Measurements from ENCODE around the gene HGFAC. TPM values are rescaled to one million over a fixed set of nuclear protein-coding genes. Genes with fewer than 3 reads are reported as not detected.

HGFAC gene
- total RNA-seq, 3 donors from 2014 or later, result 0.95 TPM; not detected in 2

- no peak for TF ChIP-seq CTCF (IDR thresholded peaks at IDR 0.05)
- Histone ChIP-seq H3K4me1 (ENCODE audit: low read depth) (no peaks in the 10 kb centered on the region), H3K9me3 (no peaks in the 10 kb centered on the region), H3K36me3 (ENCODE audit: low read depth) (no peaks in the 10 kb centered on the region), H3K4me3 (no peak overlapping the region)
- DNase-seq (peak in 1 of 3 donors; percentile 42), ATAC-seq (no peak)
- intact Hi-C loops (cut with DNase I, micrococcal nuclease), result no loop called here
Observed at GRCh38 chr4:3413217-3413671, 28.5 kb upstream of the HGFAC start.

- ATAC-seq, result no peak
- intact Hi-C loops (cut with DNase I, micrococcal nuclease), result no loop called here
- Histone ChIP-seq H3K4me1 (ENCODE audit: low read depth) (no peaks in the 10 kb centered on the region), H3K9me3 (no peaks in the 10 kb centered on the region), H3K36me3 (ENCODE audit: low read depth) (no peaks in the 10 kb centered on the region), H3K4me3 (no peak overlapping the region)
- no peak for TF ChIP-seq CTCF (IDR thresholded peaks at IDR 0.05)
- peak in 1 of 3 donors; percentile 33 for DNase-seq
Observed at GRCh38 chr4:3413675-3414420, 27.9 kb upstream of the HGFAC start.

GRCh38 chr4:3414421-3415279 is 27.1 kb upstream of the HGFAC start:
- no peak overlapping the region for H3K4me3 ChIP-seq
- no peak for ATAC-seq

GRCh38 chr4:3415471-3416141 is 26.2 kb upstream of the HGFAC start:
- intact Hi-C loops (cut with DNase I, micrococcal nuclease), result no loop called here
- Histone ChIP-seq H3K9me3 (no peaks in the 10 kb centered on the region), H3K4me3 (no peak overlapping the region), H3K36me3 (ENCODE audit: low read depth) (no peaks in the 10 kb centered on the region), H3K4me1 (ENCODE audit: low read depth) (no peaks in the 10 kb centered on the region)
- DNase-seq, result peak in 1 of 3 donors; percentile 34
- no peak for TF ChIP-seq CTCF (IDR thresholded peaks at IDR 0.05)
- no peak for ATAC-seq

More at GRCh38 chr4:3414421-3415279, 27.1 kb upstream of the HGFAC start:
- H3K4me1 ChIP-seq (ENCODE audit: low read depth), result no peaks in the 10 kb centered on the region
- DNase-seq, result peak in 1 of 3 donors; percentile 37
- no peaks in the 10 kb centered on the region for H3K9me3 ChIP-seq
- TF ChIP-seq CTCF (IDR thresholded peaks at IDR 0.05), result no peak
- no peaks in the 10 kb centered on the region for H3K36me3 ChIP-seq (ENCODE audit: low read depth)
- intact Hi-C loops (cut with DNase I, micrococcal nuclease), result no loop called here

DNA sequence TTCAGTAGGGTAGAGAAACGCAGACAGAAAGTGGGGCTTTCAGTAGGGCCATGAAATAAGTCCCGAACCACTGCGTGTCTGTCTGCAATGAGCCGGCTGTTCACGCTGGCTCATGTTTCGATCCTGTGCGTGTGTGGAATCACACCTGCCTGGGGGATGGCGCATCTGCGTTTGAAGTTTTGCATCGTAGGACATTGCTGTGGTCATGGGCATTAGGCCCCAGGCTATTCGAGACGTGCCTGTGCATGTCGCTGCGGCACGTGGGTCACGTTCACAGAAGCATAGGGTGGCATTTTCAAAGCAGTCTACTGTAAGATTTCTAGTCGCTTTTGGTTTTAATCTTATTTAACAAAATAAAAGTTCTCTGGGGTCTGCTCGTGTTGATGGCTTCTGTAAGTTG is 25.5 kb upstream of the HGFAC start:
- H3K36me3 ChIP-seq (ENCODE audit: low read depth), result no peaks in the 10 kb centered on the region
- H3K4me1 ChIP-seq (ENCODE audit: low read depth), result no peaks in the 10 kb centered on the region
- TF ChIP-seq CTCF (IDR thresholded peaks at IDR 0.05), result no peak
- no peak overlapping the region for H3K4me3 ChIP-seq
- DNase-seq (no peak), ATAC-seq (no peak)
- intact Hi-C loops (cut with DNase I, micrococcal nuclease), result no loop called here
- H3K9me3 ChIP-seq, result no peaks in the 10 kb centered on the region
